Ammon's horn (tissue), 1 donor: ENCODE results near the gene SLC46A2.

Experiments
- DNase-seq: peaks from one replicate; pipeline ENCODE4 v3.0.0-alpha.2; 2016; ENCODE audit warnings: low spot score

Gene SLC46A2

GRCh38 chr9:112858005-112858404 is 32.7 kb downstream of the SLC46A2 start:
- DNase-seq, result no peak

GRCh38 chr9:112856843-112857242 is 33.8 kb downstream of the SLC46A2 start:
- DNase-seq, result no peak

- no peak for DNase-seq
Measured at GRCh38 chr9:112856200-112856599, 34.5 kb downstream of the SLC46A2 start.

GRCh38 chr9:112854657-112855056 is 36.0 kb downstream of the SLC46A2 start:
- DNase-seq, result no peak

- DNase-seq, result no peak
Measured at GRCh38 chr9:112853882-112854585, 36.6 kb downstream of the SLC46A2 start.

GRCh38 chr9:112852741-112853504 is 37.8 kb downstream of the SLC46A2 start:
- peak; percentile 89 for DNase-seq

GRCh38 chr9:112850840-112851239 is 39.8 kb downstream of the SLC46A2 start:
- no peak for DNase-seq

GRCh38 chr9:112849363-112849922 is 41.2 kb downstream of the SLC46A2 start:
- DNase-seq, result no peak

GRCh38 chr9:112848316-112849151 is 42.1 kb downstream of the SLC46A2 start:
- DNase-seq, result no peak

- DNase-seq, result peak; percentile 62
Measured at GRCh38 chr9:112846528-112847488, 43.9 kb downstream of the SLC46A2 start.

- peak; percentile 73 for DNase-seq
Measured at GRCh38 chr9:112844771-112845542, 45.7 kb downstream of the SLC46A2 start.

GRCh38 chr9:112842555-112842954 is 48.1 kb downstream of the SLC46A2 start:
- no peak for DNase-seq

GRCh38 chr9:112841261-112841660 is 49.4 kb downstream of the SLC46A2 start:
- peak; percentile 75 for DNase-seq

- peak; percentile 61 for DNase-seq
Measured at GRCh38 chr9:112839331-112839730, 51.3 kb downstream of the SLC46A2 start.

- DNase-seq, result no peak
Measured at GRCh38 chr9:112838342-112838741, 52.3 kb downstream of the SLC46A2 start.

- DNase-seq, result no peak
Measured at GRCh38 chr9:112836394-112836793, 54.3 kb downstream of the SLC46A2 start.

- no peak for DNase-seq
Measured at GRCh38 chr9:112833081-112833480, 57.6 kb downstream of the SLC46A2 start.

- no peak for DNase-seq
Measured at GRCh38 chr9:112831969-112832368, 58.7 kb downstream of the SLC46A2 start.

GRCh38 chr9:112831281-112831851 is 59.3 kb downstream of the SLC46A2 start:
- DNase-seq, result peak; percentile 30
